Gastrocnemius medialis (tissue), 4 donors: ENCODE data around the gene FGF1. TPM values are rescaled to one million over a fixed set of nuclear protein-coding genes. Genes with fewer than 3 reads are reported as not detected.

Source experiments
- ATAC-seq, 2 donors: fragments of 150-250 bp; one replicate each; pipeline ENCODE4 v1.9.1; 2016
- DNase-seq, 2 donors: peaks; one replicate each; pipeline ENCODE4 v3.0.0-alpha.2; 2019
- H3K27ac ChIP-seq, 4 donors: fragments of 200-600 bp; sonication (generic); 1 replicate in 1 of 4; 2 replicates in 3 of 4; pipeline ENCODE4 v1.5.1; 2016 to 2018; ENCODE audit warnings: mild to moderate bottlenecking in 2 of 4, moderate library complexity in 1 of 4
- H3K27me3 ChIP-seq, 3 donors: fragments of 200-600 bp; sonication (generic) in 2 of 3; 1 replicate in 1 of 3; 2 replicates in 2 of 3; pipeline versions ENCODE4 v1.5.1 to v1.6.0; 2016 to 2019; ENCODE audit warnings: mild to moderate bottlenecking in 1 of 3, moderate library complexity in 1 of 3
- H3K36me3 ChIP-seq, 2 donors: fragments of 200-600 bp; sonication (generic) in 1 of 2; one replicate each; pipeline ENCODE4 v1.5.1; 2017 to 2018
- H3K4me1 ChIP-seq, 2 donors: fragments of 200-600 bp; sonication (generic) in 1 of 2; one replicate each; pipeline ENCODE4 v1.5.1; 2016 to 2017; ENCODE audit warnings: mild to moderate bottlenecking in 2 of 2
- H3K4me3 ChIP-seq, 4 donors: fragments of 200-600 bp; sonication (generic) in 3 of 4; 1 replicate in 1 of 4; 2 replicates in 3 of 4; pipeline ENCODE4 v1.5.1; 2016 to 2019; ENCODE audit warnings: mild to moderate bottlenecking in 2 of 4
- H3K9me3 ChIP-seq, 3 donors: fragments of 200-600 bp; sonication (generic) in 2 of 3; 1 replicate in 1 of 3; 2 replicates in 2 of 3; pipeline ENCODE4 v1.5.1; 2016 to 2019
- CTCF ChIP-seq, 5 experiments: fragments of 450-650 bp in 3 of 5; fragments of 200-600 bp in 2 of 5; sonication (generic) in 2 of 5; IDR thresholded peaks in 4 of 5; conservative IDR thresholded peaks in 1 of 5; 1 replicate in 4 of 5; 2 replicates in 1 of 5; pipeline ENCODE4 v1.5.1; 2016 to 2019; ENCODE audit warnings: antibody characterized with exemption in 5 of 5, mild to moderate bottlenecking in 3 of 5, moderate library complexity in 3 of 5
- POLR2A ChIP-seq, 2 donors: fragments of 450-650 bp; IDR thresholded peaks; one replicate each; pipeline ENCODE4 v1.6.1; 2017; ENCODE audit warnings: antibody characterized with exemption in 2 of 2, mild to moderate bottlenecking in 2 of 2, moderate library complexity in 2 of 2
- in situ Hi-C, 4 donors: fragments of 200-750 bp; cut with MboI; loops; one replicate each; pipeline versions ENCODE4 v1.15.0 to v1.8.0; 2017; ENCODE audit warnings: low sequenced_read_pairs in 4 of 4
- intact Hi-C: fragments of 100-400 bp; cut with DNase I; formaldehyde crosslinking; loops from one replicate; pipeline ENCODE4 v1.15.1; 2023; ENCODE audit warnings: low total_unique reads
- total RNA-seq, 4 donors: library from RNA; depleted of rRNA; stranded (reverse); fragments of >200 nt; gene quantifications; one replicate each; pipeline versions ENCODE4 v1.1.0 to v1.2.3, GENCODE V29; 2016

The FGF1 gene
- total RNA-seq, 4 donors from 2014 or later, result 0.41 to 2.1 (median 1.2) TPM

DNA sequence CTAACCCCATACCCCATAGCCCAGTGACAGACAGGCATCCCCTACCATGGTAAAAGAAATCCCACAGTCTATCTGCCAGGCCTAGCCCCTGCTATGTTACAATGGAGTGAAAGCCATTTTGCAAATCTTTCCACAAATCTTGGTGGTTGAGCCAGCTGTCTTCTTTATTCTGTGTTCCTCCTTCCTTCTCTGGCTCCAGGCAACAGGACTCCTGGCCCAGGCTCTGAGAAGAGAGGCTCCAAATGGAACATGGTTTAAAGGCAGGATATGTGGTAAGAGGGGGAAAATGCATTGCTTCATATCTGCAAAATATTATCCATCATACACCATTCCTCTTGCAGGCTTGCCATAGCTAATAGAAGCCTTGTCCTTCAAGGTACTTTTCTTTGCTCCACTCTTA is 25.2 kb downstream of the FGF1 start:
- no peak overlapping the region for H3K27ac ChIP-seq
- DNase-seq, result no peak
- in situ Hi-C loops, result no loop called here

GRCh38 chr5:142660196-142660595 is 25.7 kb downstream of the FGF1 start:
- ATAC-seq, result no peak
- Histone ChIP-seq H3K36me3 (no peaks in the 10 kb centered on the region), H3K27me3 (no peaks in the 10 kb centered on the region), H3K4me3 (no peak overlapping the region), H3K9me3 (no peaks in the 10 kb centered on the region), H3K27ac (no peak overlapping the region), H3K4me1 (peaks cover 0 to 9% of the 10 kb centered on the region in 2 donors)
- intact Hi-C loops (no loop called here), in situ Hi-C loops (no loop called here)
- TF ChIP-seq CTCF (IDR thresholded peaks at IDR 0.05 in 4 of 5, conservative IDR thresholded peaks at IDR 0.05 in 1 of 5), result no peak
- no peak for DNase-seq

More for the DNA sequence above, 25.2 kb downstream of the FGF1 start:
- no peak for ATAC-seq
- Histone ChIP-seq H3K9me3 (no peaks in the 10 kb centered on the region), H3K36me3 (no peaks in the 10 kb centered on the region), H3K27me3 (no peaks in the 10 kb centered on the region), H3K4me3 (no peak overlapping the region), H3K4me1 (peaks cover 0 to 5% of the 10 kb centered on the region in 2 donors)
- TF ChIP-seq POLR2A (IDR thresholded peaks at IDR 0.05) (no peak), CTCF (IDR thresholded peaks at IDR 0.05 in 4 of 5, conservative IDR thresholded peaks at IDR 0.05 in 1 of 5) (no peak)
- intact Hi-C loops, result no loop called here

GRCh38 chr5:142659405-142659804 is 26.5 kb downstream of the FGF1 start:
- ATAC-seq (no peak), DNase-seq (no peak)
- H3K4me1 ChIP-seq, result peaks cover 3 to 17% of the 10 kb centered on the region in 2 donors
- TF ChIP-seq POLR2A (IDR thresholded peaks at IDR 0.05), result no peak
- TF ChIP-seq CTCF (IDR thresholded peaks at IDR 0.05 in 4 of 5, conservative IDR thresholded peaks at IDR 0.05 in 1 of 5), result no peak
- in situ Hi-C loops, result loop anchor here in 3 of 4 donors (5.0 kb wide), 1 partner anchor 38 kb away; no protein-coding TSS in a partner anchor
- H3K27me3 ChIP-seq, result no peaks in the 10 kb centered on the region
- H3K9me3 ChIP-seq, result no peaks in the 10 kb centered on the region
- H3K4me3 ChIP-seq, result no peak overlapping the region
- no peak overlapping the region for H3K27ac ChIP-seq
- intact Hi-C loops, result loop anchor here (5.0 kb wide), 1 partner anchor 223 kb away; no protein-coding TSS in a partner anchor
- no peaks in the 10 kb centered on the region for H3K36me3 ChIP-seq

- no peak for TF ChIP-seq CTCF (IDR thresholded peaks at IDR 0.05 in 4 of 5, conservative IDR thresholded peaks at IDR 0.05 in 1 of 5)
- no peak for TF ChIP-seq POLR2A (IDR thresholded peaks at IDR 0.05)
- Histone ChIP-seq H3K36me3 (no peaks in the 10 kb centered on the region), H3K9me3 (no peaks in the 10 kb centered on the region), H3K27ac (no peak overlapping the region), H3K4me3 (no peak overlapping the region), H3K27me3 (no peaks in the 10 kb centered on the region), H3K4me1 (peaks cover 4 to 20% of the 10 kb centered on the region in 2 donors)
- no peak for ATAC-seq
- no peak for DNase-seq
- in situ Hi-C loops, result loop anchor here in 3 of 4 donors (5.0 kb wide), 1 partner anchor 39 kb away; no protein-coding TSS in a partner anchor
- intact Hi-C loops, result loop anchor here (5.0 kb wide), 1 partner anchor 224 kb away; no protein-coding TSS in a partner anchor
These were observed 27.6 kb downstream of the FGF1 start for GRCh38 chr5:142658278-142658677.

DNA sequence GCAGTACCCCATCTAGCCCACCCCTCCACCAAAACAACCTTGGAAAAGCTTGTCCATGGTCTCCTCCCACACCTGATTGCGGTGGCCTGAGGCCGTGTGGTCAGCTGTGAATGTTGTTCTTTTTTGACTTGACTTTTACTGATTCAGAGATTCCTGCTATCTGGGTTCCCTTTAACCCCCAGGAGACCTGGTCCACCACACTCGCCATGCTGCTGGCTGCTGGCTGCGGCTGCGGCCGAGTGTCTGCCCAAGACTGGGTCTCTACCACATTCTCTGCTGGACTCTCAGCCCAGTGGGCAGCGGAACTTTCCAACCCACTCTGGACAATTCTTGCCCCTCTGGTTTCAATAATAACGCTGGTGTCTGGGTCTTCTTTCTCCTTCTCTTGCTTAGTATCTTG is 28.4 kb downstream of the FGF1 start:
- intact Hi-C loops (loop anchor here (5.0 kb wide), 1 partner anchor 225 kb away; no protein-coding TSS in a partner anchor), in situ Hi-C loops (loop anchor here in 3 of 4 donors (5.0 kb wide), 1 partner anchor 40 kb away; no protein-coding TSS in a partner anchor)
- Histone ChIP-seq H3K4me3 (no peak overlapping the region), H3K4me1 (peaks cover 4 to 20% of the 10 kb centered on the region in 2 donors), H3K27me3 (no peaks in the 10 kb centered on the region), H3K27ac (no peak overlapping the region), H3K9me3 (no peaks in the 10 kb centered on the region), H3K36me3 (no peaks in the 10 kb centered on the region)
- TF ChIP-seq POLR2A (IDR thresholded peaks at IDR 0.05) (no peak), CTCF (IDR thresholded peaks at IDR 0.05 in 4 of 5, conservative IDR thresholded peaks at IDR 0.05 in 1 of 5) (no peak)
- ATAC-seq, result no peak
- no peak for DNase-seq
